GM12872 (cell line): ENCODE data around the gene NR2F1-AS1.
A peak's percentile ranks its signal among the peaks of the same experiment; 100 is the strongest.

Experiments used
- TF ChIP-seq, protein P1 (sequence below): IDR thresholded peaks from 3 replicates; pipeline ENCODE4 v1.5.1; 2011; ENCODE audit warnings: low read depth, mild to moderate bottlenecking, low read length, moderate library complexity; ENCODE audit not compliant: insufficient read depth

The NR2F1-AS1 gene

DNA sequence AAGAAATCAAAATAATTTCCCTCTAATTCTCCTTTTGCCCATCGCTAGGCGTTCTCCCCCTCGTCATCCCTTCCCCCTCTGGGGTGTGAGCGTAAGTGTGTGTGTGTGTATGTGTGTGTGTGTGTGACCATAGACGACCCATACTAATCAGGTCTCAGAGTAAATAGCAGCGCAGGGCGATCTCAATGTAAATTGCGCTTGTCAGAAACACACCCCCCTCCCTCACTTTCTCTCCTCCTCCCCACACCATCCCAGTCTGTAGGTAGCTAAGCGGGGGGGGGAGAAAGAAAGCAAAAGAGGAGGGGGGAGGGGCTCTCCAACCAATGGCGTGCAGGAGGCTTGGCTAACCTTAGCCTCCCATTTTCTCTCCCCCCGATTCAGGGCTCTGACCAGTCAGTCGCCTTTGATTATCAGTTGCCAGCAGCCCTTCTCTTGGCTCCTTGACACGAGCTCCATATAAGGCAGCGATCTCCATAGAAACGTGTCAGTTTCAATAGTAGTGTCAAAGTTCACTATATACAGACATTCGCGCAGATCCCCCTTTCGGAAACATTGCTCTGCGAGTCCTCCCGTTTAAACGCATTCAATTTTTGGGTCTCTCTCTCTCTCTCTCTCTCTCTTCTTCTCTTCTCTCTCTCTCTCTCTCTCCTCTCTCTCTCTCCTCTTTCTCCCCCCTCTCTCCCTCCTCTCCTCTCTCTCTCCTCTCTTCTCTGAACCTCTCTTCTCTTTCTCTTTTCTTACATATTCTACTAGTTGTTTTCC lies 1.8 kb upstream of the NR2F1-AS1 start, which contains the start of gene NR2F1:
NR2F1 (plus strand) TSS at position 546 of the 762 bp plus-strand sequence. CDS start 1,802 bp downstream, outside the sequence.
- TF ChIP-seq, protein P1, sequence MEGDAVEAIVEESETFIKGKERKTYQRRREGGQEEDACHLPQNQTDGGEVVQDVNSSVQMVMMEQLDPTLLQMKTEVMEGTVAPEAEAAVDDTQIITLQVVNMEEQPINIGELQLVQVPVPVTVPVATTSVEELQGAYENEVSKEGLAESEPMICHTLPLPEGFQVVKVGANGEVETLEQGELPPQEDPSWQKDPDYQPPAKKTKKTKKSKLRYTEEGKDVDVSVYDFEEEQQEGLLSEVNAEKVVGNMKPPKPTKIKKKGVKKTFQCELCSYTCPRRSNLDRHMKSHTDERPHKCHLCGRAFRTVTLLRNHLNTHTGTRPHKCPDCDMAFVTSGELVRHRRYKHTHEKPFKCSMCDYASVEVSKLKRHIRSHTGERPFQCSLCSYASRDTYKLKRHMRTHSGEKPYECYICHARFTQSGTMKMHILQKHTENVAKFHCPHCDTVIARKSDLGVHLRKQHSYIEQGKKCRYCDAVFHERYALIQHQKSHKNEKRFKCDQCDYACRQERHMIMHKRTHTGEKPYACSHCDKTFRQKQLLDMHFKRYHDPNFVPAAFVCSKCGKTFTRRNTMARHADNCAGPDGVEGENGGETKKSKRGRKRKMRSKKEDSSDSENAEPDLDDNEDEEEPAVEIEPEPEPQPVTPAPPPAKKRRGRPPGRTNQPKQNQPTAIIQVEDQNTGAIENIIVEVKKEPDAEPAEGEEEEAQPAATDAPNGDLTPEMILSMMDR, result no peak

DNA sequence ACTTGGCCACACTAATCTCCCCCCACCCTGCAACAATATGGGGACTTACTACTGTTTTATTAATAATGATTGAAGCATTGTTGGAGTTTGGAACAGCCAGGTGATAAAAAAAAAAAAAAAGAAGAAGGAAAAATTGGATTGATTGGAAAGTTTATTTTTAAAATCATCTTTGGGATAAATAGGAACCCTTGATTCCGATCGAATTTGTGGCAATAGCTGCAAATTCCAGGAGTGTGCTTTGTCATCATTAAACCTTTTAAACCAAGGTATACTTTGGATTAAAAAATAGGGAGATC lies 1.1 kb upstream of the NR2F1-AS1 start:
- TF ChIP-seq, protein P1, result no peak

DNA sequence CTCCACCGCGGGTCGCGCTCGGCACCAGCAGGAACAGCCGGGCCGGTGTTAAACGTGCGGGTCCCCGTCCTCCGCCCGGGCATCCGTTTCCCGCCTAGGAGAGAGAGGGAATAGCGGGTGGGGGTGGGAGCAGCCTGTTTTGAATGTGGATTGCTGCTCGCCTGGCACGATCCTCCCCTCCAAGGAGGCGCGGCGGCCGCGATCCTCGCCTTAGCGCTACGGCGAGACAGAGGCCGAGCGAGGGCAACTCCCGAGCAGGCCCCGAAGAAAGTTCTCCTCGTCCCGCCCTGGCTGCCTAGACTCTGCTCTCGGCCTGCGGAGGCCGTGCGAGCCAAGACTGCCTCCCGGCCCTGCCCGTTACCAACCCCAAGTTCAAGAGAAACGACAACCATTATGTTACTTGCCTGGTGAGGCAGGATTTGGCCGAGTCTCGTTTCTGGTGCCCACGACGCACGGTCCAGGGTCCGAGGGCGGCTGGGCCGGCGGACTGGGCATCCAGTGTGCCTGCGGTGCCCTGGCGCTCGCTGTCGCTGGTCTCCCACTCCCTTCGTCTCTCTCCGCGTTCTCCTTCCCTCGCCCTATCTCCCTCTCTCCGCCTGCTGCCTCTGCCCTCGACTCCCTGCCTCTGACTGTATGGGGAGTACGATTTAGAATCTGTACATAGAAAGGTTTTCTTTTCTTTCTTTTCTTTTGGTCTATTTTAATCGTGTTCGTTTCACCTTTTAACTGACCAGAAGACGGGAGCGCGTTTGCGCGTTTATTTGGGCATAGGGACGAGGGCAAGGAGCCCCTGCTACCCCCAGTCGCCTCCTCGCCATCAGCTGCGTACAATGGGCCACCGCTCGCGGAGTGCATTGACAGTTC lies 724 bp downstream of the NR2F1-AS1 start:
- TF ChIP-seq, protein P1, result no peak

DNA sequence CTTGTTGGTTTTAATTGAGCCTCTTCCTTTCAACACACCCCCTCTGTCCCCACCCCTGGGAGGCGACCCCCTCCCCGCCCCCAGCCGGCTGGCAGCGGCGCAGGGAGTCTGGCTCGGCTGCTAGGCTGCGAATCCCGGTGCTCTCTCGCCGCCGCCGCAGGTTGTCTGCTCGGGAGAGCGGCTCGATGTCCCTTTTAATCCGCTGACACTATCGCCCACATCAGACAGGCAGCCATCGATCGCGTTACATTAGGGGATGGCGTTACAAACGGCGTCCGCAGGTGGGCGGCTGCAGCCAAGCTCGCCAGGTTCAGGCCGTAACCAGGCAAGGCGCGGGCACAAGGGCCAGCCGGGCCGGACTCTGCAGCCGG lies 1.3 kb downstream of the NR2F1-AS1 start:
- TF ChIP-seq, protein P1, result no peak

DNA sequence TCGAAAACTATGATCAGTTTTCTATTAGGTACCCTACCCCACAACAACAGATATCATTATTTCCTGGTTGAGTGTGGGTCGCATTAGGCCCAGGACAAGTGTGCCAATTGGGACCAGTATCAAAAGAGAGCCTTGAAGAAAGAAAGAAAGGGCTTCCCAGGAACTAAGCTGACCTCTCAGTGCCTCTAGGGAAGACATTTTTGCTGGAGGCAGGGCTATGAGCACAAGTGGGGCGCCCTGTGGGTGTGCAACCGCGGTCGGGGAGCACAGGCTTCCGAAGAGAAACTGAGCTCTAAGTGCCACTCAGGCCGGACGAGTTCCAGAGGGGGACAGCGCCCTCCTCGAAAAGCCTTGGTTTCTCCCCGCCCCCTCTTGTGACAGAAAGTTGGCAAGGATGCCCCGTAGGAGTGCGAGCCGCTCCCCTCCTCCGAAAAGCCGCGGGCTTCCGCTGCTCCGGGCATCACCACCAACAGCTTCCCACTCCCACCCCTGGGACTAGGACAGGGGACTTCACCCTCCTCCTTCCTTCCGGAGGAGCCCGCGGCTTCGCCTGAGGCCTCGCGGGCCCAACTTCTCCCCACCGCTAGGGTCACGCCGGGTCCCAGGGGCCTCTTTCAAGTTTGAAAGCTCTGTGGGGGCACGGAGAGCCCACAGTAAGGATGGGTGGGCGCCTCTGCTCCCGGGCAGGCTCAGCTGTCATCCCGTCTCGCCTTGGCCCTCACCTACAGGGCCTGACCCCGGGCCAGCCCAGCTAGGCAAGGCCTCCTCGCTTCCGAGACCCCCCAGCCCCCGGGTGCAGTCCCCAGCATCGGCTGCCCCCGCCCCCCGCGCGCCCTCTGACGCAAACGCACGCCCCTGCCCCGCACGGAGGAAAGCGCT lies 2.0 kb downstream of the NR2F1-AS1 start:
- TF ChIP-seq, protein P1, result 0 out of 3 replicates have a peak, but pooled peaks have one; percentile 8

DNA sequence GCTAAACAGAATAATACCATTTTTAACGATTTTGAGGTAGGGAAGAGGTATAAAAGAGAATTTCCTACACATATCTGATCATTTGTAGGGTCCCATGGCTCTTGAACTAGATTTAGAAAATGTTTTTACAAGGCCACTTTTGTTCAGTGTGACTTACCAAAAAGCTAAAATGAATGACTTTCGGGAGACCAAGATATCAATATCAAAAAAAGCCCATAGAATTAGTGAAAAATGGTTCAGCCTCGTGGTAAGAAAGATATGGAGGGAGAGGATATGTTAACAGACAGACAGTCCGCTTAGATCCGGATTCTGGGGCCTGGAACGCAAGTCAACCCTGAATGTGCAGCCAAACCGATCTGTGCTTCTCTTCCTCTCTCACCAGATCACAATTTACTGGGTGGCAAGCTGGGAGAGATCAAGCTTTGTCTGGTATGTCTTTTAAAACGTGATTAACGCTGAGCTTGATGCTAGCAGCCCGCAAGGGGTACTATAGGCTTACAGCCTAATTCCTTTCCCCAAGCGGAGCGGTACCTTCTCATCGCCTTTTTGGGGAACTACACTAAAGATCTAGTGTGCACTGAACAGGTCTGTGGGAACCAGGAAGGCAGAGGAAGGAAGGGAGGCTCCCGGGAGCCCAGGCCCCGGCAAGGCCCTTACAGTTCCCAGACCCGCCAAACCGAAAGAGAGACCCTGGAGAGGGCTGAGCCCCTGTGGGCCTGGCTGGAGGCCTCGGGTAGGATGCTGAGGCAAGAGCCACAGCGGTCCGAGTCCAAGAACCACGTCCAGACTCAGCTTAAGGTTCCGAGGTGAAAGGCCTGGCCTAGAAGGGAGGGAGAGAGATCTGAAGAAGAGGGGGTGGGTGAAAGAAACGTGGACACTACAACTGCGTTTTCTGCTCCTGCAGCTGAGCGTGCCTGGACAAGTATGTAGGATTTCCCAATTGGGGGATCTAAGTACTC lies 2.9 kb downstream of the NR2F1-AS1 start:
- TF ChIP-seq, protein P1, result no peak
